ENCODE measurements around the gene ATXN10.

Gene ATXN10

DNA sequence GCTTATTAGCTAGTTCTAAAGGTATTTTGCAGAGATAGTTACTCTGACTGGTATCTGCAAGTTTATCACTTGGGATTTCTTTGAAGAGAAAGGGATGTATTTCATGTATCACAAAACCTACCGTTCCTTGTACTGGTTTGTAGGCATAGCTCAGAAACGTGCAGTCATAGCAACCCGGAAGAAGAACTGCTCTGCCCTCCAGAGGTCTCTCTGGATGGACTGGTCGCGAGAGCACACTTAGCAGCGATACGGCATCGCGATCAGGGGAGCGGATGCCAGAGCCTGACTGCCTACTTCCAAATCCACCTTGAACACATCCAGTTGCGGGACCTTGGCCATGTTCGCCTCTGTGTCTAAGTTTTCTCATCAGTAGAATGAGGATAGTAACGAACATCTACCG, 162.0 kb downstream of the ATXN10 start:
- no peak for TF ChIP-seq FOXP2 (optimal IDR thresholded peaks at IDR 0.05; ENCODE audit: borderline replicate concordance, extremely low read depth, extremely low read length, insufficient read depth)
- TF ChIP-seq TAF1 (IDR thresholded peaks at IDR 0.05; ENCODE audit: borderline replicate concordance, insufficient read depth, low read length): no peak
- TF ChIP-seq POLR2AphosphoS5 (IDR thresholded peaks at IDR 0.05; ENCODE audit: low read depth, low read length): no peak
- no peak for TF ChIP-seq REST (IDR thresholded peaks at IDR 0.05; ENCODE audit: insufficient read depth in 1 of 2, low read depth in 2 of 2, low read length in 2 of 2)
- TF ChIP-seq SIN3A (IDR thresholded peaks at IDR 0.05; ENCODE audit: borderline replicate concordance, insufficient read depth, low read length): no peak

GRCh38 chr22:45834241-45834640, 162.6 kb downstream of the ATXN10 start:
- TF ChIP-seq REST (IDR thresholded peaks at IDR 0.05; ENCODE audit: insufficient read depth in 1 of 2, low read depth in 2 of 2, low read length in 2 of 2) (no peak), SIN3A (IDR thresholded peaks at IDR 0.05; ENCODE audit: borderline replicate concordance, insufficient read depth, low read length) (no peak), POLR2AphosphoS5 (IDR thresholded peaks at IDR 0.05; ENCODE audit: low read depth, low read length) (no peak), TAF1 (IDR thresholded peaks at IDR 0.05; ENCODE audit: borderline replicate concordance, insufficient read depth, low read length) (no peak), FOXP2 (optimal IDR thresholded peaks at IDR 0.05; ENCODE audit: borderline replicate concordance, extremely low read depth, extremely low read length, insufficient read depth) (no peak)

GRCh38 chr22:45834795-45835194, 163.2 kb downstream of the ATXN10 start:
- TF ChIP-seq TAF1 (IDR thresholded peaks at IDR 0.05; ENCODE audit: borderline replicate concordance, insufficient read depth, low read length) (no peak), FOXP2 (optimal IDR thresholded peaks at IDR 0.05; ENCODE audit: borderline replicate concordance, extremely low read depth, extremely low read length, insufficient read depth) (no peak), REST (IDR thresholded peaks at IDR 0.05; ENCODE audit: insufficient read depth in 1 of 2, low read depth in 2 of 2, low read length in 2 of 2) (no peak), SIN3A (IDR thresholded peaks at IDR 0.05; ENCODE audit: borderline replicate concordance, insufficient read depth, low read length) (no peak), POLR2AphosphoS5 (IDR thresholded peaks at IDR 0.05; ENCODE audit: low read depth, low read length) (no peak)

GRCh38 chr22:45836418-45837169, 165.0 kb downstream of the ATXN10 start:
- no peak for TF ChIP-seq SIN3A (IDR thresholded peaks at IDR 0.05; ENCODE audit: borderline replicate concordance, insufficient read depth, low read length)
- no peak for TF ChIP-seq TAF1 (IDR thresholded peaks at IDR 0.05; ENCODE audit: borderline replicate concordance, insufficient read depth, low read length)
- TF ChIP-seq REST (IDR thresholded peaks at IDR 0.05; ENCODE audit: insufficient read depth in 1 of 2, low read depth in 2 of 2, low read length in 2 of 2): no peak
- no peak for TF ChIP-seq POLR2AphosphoS5 (IDR thresholded peaks at IDR 0.05; ENCODE audit: low read depth, low read length)
- no peak for TF ChIP-seq FOXP2 (optimal IDR thresholded peaks at IDR 0.05; ENCODE audit: borderline replicate concordance, extremely low read depth, extremely low read length, insufficient read depth)

All from PFSK-1 (cell line).